Activated CD4-positive, alpha-beta memory T cell treated with anti-CD3 and anti-CD28 coated beads, Interleukin-2, amount 10 ng/mL, durations not matched to agents 7 days and 5 days (primary cell): ENCODE measurements around the gene PRODH2. TPM values are rescaled to one million over a fixed set of nuclear protein-coding genes. Genes with fewer than 3 reads are reported as not detected.

Experiments used
- CTCF ChIA-PET: fragments of 350-600 bp; sonication (Branson Sonifier 250); formaldehyde crosslinking; loops from one replicate; lab custom pipeline; 2021; ENCODE audit warnings: antibody characterized with exemption, inconsistent platforms; lab: Charles Lee
- POLR2A ChIA-PET: fragments of 350-600 bp; sonication (Branson Sonifier 250); formaldehyde crosslinking; loops from one replicate; lab custom pipeline; 2021; ENCODE audit warnings: antibody characterized with exemption; lab: Charles Lee
- DNase-seq: peaks from one replicate; pipeline ENCODE4 v3.0.0-alpha.2; 2020
- H3K27ac Mint-ChIP-seq: one replicate; pipeline ENCODE4 v1.8.0; 2021; ENCODE audit warnings: mild to moderate bottlenecking, mixed read lengths
- H3K27me3 Mint-ChIP-seq: one replicate; pipeline ENCODE4 v1.8.0; 2021; ENCODE audit warnings: mixed read lengths
- H3K36me3 Mint-ChIP-seq: one replicate; pipeline ENCODE4 v1.8.0; 2021; ENCODE audit warnings: low read depth, mixed read lengths
- H3K4me1 Mint-ChIP-seq: one replicate; pipeline ENCODE4 v1.8.0; 2021; ENCODE audit warnings: mixed read lengths
- H3K4me3 Mint-ChIP-seq: one replicate; pipeline ENCODE4 v1.8.0; 2021; ENCODE audit warnings: mild to moderate bottlenecking, mixed read lengths
- H3K9me3 Mint-ChIP-seq: one replicate; pipeline ENCODE4 v1.8.0; 2021; ENCODE audit warnings: mixed read lengths
- total RNA-seq, 2 experiments: library from RNA; stranded (reverse); gene quantifications; one replicate each; pipeline ENCODE4 v1.2.3, GENCODE V29; 2021

PRODH2 gene
- total RNA-seq, 2 experiments from 2014 or later, result not detected

DNA sequence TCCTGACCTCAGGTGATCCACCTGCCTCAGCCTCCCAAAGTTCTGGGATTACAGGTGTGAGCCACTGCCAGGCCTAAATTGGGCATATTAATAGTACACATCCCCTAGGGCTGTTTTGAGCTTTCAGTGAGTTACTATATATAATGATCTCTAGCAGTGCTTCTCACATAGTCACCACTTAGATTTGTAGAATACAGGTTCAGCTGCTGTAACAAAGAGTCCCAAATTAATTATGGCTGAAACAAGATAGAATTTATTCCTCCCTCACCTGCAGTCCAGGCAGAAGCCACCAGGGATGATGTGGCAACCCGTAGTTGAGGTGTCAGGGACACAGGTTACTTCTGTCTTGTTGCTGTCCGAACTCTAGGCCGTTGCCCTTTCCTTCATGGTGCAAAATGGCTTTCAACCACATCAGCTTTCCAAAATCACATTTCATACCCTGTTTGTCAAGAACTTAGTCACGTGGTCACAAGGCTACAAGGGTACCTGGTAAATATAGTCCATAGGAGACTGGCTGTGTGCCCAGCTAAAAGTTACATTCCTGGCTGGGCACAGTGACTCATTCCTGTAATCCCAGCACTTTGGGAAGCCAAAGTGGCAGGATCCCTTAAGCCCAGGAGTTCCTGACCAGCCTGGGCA lies 51.8 kb downstream of the PRODH2 start:
- no peaks in the 10 kb centered on the region for H3K9me3 Mint-ChIP-seq
- H3K27ac Mint-ChIP-seq, result no peak overlapping the region
- no peaks in the 10 kb centered on the region for H3K27me3 Mint-ChIP-seq
- no peak for DNase-seq
- POLR2A ChIA-PET, result interaction anchor here (0.9 to 2.6 kb wide), 3 partner anchors 13 to 21 kb away, joined by 3 to 9 read pairs (median 3); partner anchors contain the start of genes LIN37, PSENEN and U2AF1L4
- H3K4me3 Mint-ChIP-seq, result no peak overlapping the region
- peaks cover 31% of the 10 kb centered on the region for H3K4me1 Mint-ChIP-seq
- CTCF ChIA-PET, result interaction anchor here (0.6 kb wide), 1 partner anchor 56 kb away, joined by 3 read pairs; no protein-coding TSS in a partner anchor
- peaks cover 38% of the 10 kb centered on the region for H3K36me3 Mint-ChIP-seq

DNA sequence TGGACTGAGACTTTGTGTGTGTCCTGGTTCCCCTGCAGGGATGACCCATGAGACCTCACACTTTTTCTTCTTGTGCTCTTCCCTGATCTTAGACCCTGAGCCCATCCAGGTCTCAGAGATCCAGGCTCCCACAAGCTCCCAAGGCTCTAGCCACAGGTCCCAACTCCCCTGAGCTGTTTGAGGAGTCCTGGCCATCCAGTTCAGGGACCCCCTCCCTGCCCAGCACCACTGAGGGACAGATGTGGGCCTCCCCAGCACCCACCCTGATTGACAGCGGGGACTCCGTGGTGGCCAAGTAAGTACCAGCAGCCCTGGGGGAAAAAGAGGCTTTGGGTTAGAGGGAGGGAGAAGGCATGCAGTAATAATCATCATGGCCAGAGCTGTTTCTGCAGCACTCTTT lies 52.9 kb downstream of the PRODH2 start:
- ChIA-PET POLR2A (interaction anchor here (0.6 kb wide), 1 partner anchor 15 kb away, joined by 3 read pairs; no protein-coding TSS in a partner anchor), CTCF (no interaction called here)
- peak overlapping the region; percentile 21 for H3K27ac Mint-ChIP-seq
- H3K27me3 Mint-ChIP-seq, result no peaks in the 10 kb centered on the region
- H3K4me1 Mint-ChIP-seq, result peaks cover 37% of the 10 kb centered on the region
- no peaks in the 10 kb centered on the region for H3K9me3 Mint-ChIP-seq
- H3K4me3 Mint-ChIP-seq, result peak overlapping the region; percentile 66
- no peak for DNase-seq
- peaks cover 35% of the 10 kb centered on the region for H3K36me3 Mint-ChIP-seq

DNA sequence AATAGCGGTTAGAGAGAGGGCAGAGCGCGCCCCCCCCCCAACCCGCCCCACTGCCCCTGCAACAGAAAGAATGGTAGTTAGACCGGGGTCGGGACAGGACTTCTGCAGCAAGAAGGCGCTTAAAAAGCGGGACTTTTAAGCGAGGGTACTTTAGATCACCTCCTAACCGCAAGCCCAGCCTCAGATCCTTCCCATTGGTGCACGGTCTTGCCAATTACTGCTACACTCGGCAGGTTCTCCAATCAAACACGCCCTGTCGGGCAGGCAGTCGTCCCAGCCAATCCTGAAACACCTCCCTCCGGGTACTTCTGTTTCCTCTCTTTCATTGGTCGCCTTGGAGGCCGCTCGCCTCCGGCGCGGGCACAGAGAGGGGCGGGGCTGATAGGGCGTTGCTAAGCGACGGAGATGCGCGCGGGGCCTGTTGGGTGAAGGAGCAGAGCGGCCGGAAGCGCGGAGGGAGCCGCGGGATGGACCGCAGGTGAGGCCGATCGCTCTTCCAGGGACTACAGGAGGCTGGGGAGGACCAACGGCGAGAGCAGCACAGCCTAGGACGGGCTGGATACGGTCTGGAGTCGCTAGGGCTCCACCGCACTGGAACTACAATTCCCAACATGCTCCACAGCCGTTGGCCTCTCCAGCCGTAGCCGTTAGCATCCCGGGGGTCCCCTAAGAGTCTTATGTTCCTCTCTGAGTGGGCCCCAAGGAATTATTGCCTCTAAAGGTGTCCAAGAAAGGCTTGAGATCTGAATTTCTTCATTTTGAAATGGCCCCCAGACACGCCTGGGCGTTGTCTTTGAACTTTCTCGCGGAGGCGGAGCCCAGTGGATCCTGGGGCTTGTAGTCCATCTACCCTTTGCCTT lies 54.7 kb downstream of the PRODH2 start, which contains the start of gene PROSER3:
PROSER3 (plus strand) TSS at position 428 of the 860 bp plus-strand sequence; CDS start at position 468, 40 bp downstream.
- H3K27ac Mint-ChIP-seq, result peak within 1 kb of the TSS; percentile 89
- POLR2A ChIA-PET, result interaction anchor here (0.9 to 2.4 kb wide), 8 partner anchors 10 to 56 kb away, joined by 3 to 11 read pairs (median 4); partner anchors contain the start of genes IGFLR1, LIN37, PSENEN and U2AF1L4

DNA sequence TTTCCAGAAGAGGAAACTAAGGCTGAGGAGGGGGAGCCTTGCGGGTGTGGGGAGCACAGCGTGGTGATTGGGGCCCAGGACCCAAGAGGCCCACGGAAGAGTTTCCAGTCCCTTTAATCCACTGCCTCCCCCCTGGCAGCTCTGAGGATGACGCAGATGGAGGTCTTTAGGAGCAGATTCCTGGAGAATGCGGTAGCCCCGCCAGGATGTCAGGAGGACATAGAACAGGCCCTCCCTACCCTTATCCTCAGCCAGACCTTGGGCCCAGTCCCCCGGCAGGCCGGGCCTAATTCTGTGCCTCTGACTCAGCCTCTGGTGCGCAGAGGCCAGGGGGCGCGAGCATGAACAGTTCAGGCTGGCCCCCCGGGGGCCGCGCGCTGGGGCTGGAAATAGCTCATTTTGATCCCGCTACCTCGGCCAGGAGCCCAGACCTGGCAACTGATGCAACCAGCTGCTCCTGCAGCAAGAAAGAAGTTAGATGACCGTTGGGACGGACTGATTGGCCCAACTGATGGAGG lies 55.4 kb downstream of the PRODH2 start:
- peak overlapping the region; percentile 85 for H3K4me3 Mint-ChIP-seq
- no peaks in the 10 kb centered on the region for H3K9me3 Mint-ChIP-seq
- ChIA-PET CTCF (interaction anchor here (0.9 to 1.6 kb wide), 3 partner anchors 9 to 174 kb away, joined by 3 to 6 read pairs (median 3); partner anchors contain the start of gene LIN37), POLR2A (interaction anchor here (0.9 to 2.4 kb wide), 6 partner anchors 9 to 55 kb away, joined by 3 to 11 read pairs (median 4); partner anchors contain the start of genes IGFLR1, LIN37, PSENEN and U2AF1L4)
- H3K4me1 Mint-ChIP-seq, result peaks cover 38% of the 10 kb centered on the region
- H3K27ac Mint-ChIP-seq, result peak overlapping the region; percentile 89
- H3K36me3 Mint-ChIP-seq, result peaks cover 31% of the 10 kb centered on the region
- DNase-seq, result peak; percentile 41
- H3K27me3 Mint-ChIP-seq, result no peaks in the 10 kb centered on the region

More for the DNA sequence above, 54.7 kb downstream of the PRODH2 start, which contains the start of gene PROSER3:
- Mint-ChIP-seq H3K27me3 (no peaks in the 10 kb centered on the region), H3K9me3 (no peaks in the 10 kb centered on the region), H3K4me1 (peaks cover 38% of the 10 kb centered on the region), H3K36me3 (peaks cover 32% of the 10 kb centered on the region), H3K4me3 (peak within 1 kb of the TSS; percentile 85)
- peak; percentile 99 for DNase-seq
- CTCF ChIA-PET, result interaction anchor here (0.9 to 1.6 kb wide), 3 partner anchors 10 to 173 kb away, joined by 3 to 6 read pairs (median 3); partner anchors contain the start of gene LIN37

DNA sequence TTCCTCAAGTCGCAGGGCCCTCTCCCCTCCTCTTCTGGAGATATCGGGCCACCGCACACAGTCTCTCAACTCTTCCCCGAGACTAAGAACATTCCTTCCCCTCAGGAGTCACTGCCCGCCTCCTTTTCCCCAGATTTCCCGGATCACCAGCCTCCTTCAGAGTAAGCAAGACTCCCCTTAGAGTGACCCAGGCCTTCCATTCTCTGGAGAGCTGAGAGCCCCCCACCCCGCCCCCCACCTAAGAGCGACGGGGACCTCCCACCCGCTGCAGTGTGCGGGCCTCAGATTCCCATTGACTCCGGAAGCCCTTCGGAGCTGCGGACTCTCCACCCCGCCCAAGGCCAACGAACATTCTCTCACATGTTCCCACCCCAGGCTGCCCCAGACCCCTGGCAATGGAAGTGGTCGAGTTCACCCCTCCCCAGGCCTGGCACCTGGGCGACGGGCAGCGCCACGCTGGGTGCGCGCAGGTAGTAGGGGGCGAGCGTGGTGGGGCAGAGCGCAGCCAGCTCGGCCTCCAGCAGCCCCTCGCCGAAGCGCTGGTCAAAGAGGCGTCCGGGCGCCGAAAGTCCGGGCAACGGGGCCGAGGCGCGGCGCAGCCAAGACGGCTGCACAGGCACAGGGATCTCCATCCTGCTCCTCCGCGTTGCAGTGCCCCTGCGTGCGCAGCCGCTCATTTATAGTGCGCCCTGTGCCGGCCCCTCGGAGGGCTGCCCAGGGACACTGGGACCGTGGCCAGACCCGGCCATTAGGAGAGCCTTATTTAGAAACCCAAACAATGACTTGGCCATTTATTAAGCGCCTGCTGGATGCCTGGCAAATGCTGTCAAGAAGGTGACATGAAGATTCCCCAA lies 56.0 kb downstream of the PRODH2 start, which contains the start of gene HSPB6:
HSPB6 (minus strand) TSS at position 653 of the 854 bp plus-strand sequence; CDS start at position 632, 21 bp downstream.
- Mint-ChIP-seq H3K27me3 (no peaks in the 10 kb centered on the region), H3K4me3 (peak within 1 kb of the TSS; percentile 85), H3K27ac (peak within 1 kb of the TSS; percentile 89), H3K4me1 (peaks cover 38% of the 10 kb centered on the region), H3K9me3 (no peaks in the 10 kb centered on the region), H3K36me3 (peaks cover 26% of the 10 kb centered on the region)
- POLR2A ChIA-PET, result interaction anchor here (1.0 to 2.4 kb wide), 6 partner anchors 9 to 54 kb away, joined by 3 to 11 read pairs (median 4); partner anchors contain the start of genes IGFLR1, LIN37, PSENEN and U2AF1L4
- CTCF ChIA-PET, result interaction anchor here (0.9 to 1.6 kb wide), 3 partner anchors 9 to 174 kb away, joined by 3 to 6 read pairs (median 3); partner anchors contain the start of gene LIN37
- no peak for DNase-seq

DNA sequence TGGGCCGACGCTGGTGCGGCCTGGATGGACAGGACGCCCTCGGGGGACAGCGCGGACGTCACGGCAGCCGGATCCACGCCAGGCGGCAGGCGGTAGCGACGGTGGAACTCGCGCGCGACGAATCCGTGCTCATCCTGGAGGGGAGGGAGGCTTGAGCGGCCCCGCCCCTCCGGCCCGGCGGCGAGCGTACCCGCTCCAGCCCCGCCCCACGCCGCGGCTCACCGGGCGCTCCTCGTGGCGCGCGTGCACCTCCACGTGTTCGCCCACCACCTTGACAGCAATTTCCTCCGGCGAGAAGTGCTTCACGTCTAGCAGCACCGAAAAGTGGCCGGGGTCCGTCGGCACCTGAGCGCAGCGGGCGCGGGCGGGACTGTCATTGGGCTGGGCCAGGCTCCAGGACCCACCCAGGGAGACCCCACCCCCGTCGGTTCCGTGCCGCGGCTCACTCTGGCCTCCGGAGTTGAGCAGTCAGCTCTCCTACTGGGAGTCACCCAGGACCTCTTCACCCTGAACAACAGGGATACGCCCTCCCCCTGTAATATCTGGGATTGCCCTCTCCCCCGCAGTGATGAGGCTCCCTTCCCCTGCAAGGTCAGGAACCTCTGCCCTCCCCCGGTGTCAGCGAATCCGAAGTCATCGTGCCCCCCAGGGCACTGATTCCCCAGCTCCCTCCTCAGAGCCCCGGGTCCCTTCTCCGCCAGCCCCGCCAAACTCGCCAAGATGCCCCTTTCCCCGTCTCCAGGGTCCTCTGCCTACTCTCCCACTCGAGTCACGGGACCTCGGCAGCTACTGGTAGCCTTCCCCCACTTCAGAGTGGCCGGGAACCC lies 56.9 kb downstream of the PRODH2 start:
- Mint-ChIP-seq H3K4me3 (peak overlapping the region; percentile 38), H3K4me1 (peaks cover 38% of the 10 kb centered on the region), H3K9me3 (no peaks in the 10 kb centered on the region), H3K27ac (no peak overlapping the region), H3K36me3 (peaks cover 23% of the 10 kb centered on the region), H3K27me3 (no peaks in the 10 kb centered on the region)
- ChIA-PET CTCF (no interaction called here), POLR2A (interaction anchor here (1.7 to 2.4 kb wide), 3 partner anchors 8 to 14 kb away, joined by 4 to 11 read pairs (median 11); partner anchors contain the start of genes IGFLR1, LIN37, PSENEN and U2AF1L4)
- peak; percentile 62 for DNase-seq

DNA sequence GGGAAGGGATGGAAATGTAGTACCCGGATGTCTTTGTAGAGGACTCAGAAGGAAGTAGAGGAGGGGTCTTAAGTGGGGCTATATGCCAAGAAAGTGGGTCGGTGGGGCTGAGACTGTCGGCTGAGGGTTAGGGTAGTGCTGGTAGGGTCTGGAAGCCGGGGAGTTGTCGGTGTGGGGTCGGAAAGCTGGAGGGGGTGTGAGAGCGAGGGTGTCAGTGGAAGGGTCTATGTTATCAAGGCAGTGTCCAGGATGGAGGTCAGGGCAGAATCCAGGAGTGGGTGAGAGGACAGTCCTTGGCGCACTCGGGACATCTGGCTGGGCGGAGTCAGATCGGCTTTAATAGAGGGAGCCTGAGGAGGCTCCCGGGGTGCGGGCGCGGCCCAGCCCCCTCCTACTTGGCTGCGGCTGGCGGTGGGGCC lies 57.5 kb downstream of the PRODH2 start:
- DNase-seq, result no peak
- Mint-ChIP-seq H3K4me3 (no peak overlapping the region), H3K9me3 (no peaks in the 10 kb centered on the region), H3K27ac (peak overlapping the region; percentile 44), H3K36me3 (peaks cover 17% of the 10 kb centered on the region), H3K4me1 (peaks cover 38% of the 10 kb centered on the region), H3K27me3 (no peaks in the 10 kb centered on the region)
- POLR2A ChIA-PET, result interaction anchor here (1.7 kb wide), 1 partner anchor 13 kb away, joined by 4 read pairs; the partner anchor contains the start of gene IGFLR1
- CTCF ChIA-PET, result no interaction called here

DNA sequence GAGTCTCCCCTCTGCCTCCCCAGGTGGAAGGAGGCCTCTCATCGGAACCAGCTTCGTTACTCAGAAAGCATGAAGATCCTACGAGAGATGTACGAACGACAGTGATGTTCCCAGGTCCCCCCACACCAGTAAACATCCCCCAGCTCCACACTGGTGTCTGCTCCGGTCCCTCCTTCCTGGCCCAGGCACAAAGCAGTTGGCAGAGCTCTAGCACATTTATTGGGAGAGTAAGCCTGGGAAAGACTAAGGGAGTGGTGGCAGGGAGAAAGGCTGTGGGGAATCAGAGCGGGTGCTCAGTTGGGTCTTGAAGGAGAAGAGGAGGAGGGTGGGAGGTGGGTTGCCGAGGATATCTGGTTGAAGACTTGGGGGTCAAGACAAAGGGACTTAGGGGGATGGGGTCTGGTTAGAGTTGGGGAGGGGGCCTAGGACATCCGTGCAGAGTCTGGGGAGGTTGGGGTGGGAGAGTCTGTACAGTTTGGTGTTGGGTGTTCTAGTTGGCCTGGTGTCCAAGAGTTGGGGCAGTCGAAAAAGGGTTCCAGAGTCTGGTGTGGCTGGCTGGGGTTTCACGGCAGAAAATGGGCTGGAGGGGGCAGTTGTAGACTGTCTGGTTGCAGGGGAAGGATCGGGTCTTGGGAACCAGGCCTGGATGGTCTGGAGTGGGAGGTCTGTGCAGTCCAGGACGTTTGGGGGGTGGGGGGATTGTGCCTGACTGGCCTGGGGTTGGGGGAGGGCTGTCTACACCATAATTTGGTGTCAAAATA lies 58.1 kb downstream of the PRODH2 start:
- H3K27ac Mint-ChIP-seq, result no peak overlapping the region
- POLR2A ChIA-PET, result no interaction called here

DNA sequence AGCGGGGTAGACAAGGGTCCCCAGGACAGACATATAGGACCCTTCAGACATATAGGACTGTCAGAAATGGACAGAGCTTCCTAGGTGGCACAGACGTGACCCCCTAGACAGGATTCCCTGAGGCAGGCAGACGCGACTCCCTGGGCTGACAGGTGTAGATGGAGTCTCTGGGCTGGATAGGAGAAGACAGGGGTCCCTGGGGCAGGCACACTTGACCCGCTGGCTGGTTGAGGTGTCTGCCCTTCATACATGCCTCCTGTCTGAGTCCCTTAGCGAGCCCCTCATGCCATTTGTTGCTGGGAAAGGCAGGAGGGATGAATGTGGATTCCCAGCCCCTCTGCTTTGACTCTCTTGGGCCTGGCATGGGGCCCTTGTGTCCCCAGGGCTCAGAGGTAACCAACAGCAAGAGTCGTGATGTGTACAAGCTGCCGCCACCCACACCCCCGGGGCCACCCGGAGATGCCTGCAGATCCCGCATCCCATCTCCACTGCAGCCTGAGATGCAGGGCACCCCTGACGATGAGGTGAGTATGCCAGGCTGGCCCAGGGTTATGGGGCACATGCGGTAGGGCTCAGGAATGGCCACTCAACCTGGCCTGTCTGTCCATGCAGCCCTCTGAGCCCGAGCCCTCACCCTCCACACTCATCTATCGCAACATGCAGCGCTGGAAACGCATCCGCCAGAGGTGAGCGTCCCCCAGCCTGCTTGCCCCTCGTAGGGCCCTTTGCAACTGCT lies 58.8 kb downstream of the PRODH2 start:
- CTCF ChIA-PET, result no interaction called here
- Mint-ChIP-seq H3K27me3 (no peaks in the 10 kb centered on the region), H3K4me3 (no peak overlapping the region), H3K27ac (no peak overlapping the region), H3K36me3 (peaks cover 8% of the 10 kb centered on the region), H3K4me1 (peaks cover 37% of the 10 kb centered on the region), H3K9me3 (no peaks in the 10 kb centered on the region)
- no peak for DNase-seq
- POLR2A ChIA-PET, result interaction anchor here (1.5 kb wide), 1 partner anchor 9 kb away, joined by 5 read pairs; the partner anchor contains the start of genes PSENEN and U2AF1L4

More for the DNA sequence above, 58.1 kb downstream of the PRODH2 start:
- Mint-ChIP-seq H3K27me3 (no peaks in the 10 kb centered on the region), H3K36me3 (peaks cover 12% of the 10 kb centered on the region), H3K4me1 (peaks cover 39% of the 10 kb centered on the region), H3K4me3 (no peak overlapping the region), H3K9me3 (no peaks in the 10 kb centered on the region)
- CTCF ChIA-PET, result no interaction called here
- no peak for DNase-seq
